GM18505 (cell line): ENCODE data around the gene ADAM19.

Source experiments
- ATAC-seq: cut with Tn5 transposase; IDR thresholded peaks from one replicate; pipeline ENCODE4 v1.9.1; 2021; ENCODE audit not compliant: unreplicated experiment
- POLR2A ChIP-seq: IDR thresholded peaks from 4 replicates; pipeline ENCODE4 v1.6.1; 2011; ENCODE audit warnings: borderline replicate concordance; ENCODE audit not compliant: insufficient read depth, insufficient read length; ENCODE audit errors: extremely low read depth

ADAM19 gene

GRCh38 chr5:157520911-157521703 is 54.5 kb downstream of the ADAM19 start:
- no peak for ATAC-seq
- no peak for TF ChIP-seq POLR2A

- peak; percentile 45 for ATAC-seq
- no peak for TF ChIP-seq POLR2A
Measured at GRCh38 chr5:157519579-157520253, 55.9 kb downstream of the ADAM19 start.

GRCh38 chr5:157518963-157519362 is 56.6 kb downstream of the ADAM19 start:
- TF ChIP-seq POLR2A, result no peak
- peak; percentile 73 for ATAC-seq

- TF ChIP-seq POLR2A, result no peak
- ATAC-seq, result no peak
Measured at GRCh38 chr5:157516626-157517325, 58.8 kb downstream of the ADAM19 start.

- ATAC-seq, result no peak
- TF ChIP-seq POLR2A, result no peak
Measured at GRCh38 chr5:157516006-157516405, 59.6 kb downstream of the ADAM19 start.

GRCh38 chr5:157514974-157515373 is 60.6 kb downstream of the ADAM19 start:
- no peak for TF ChIP-seq POLR2A
- no peak for ATAC-seq

GRCh38 chr5:157513182-157513581 is 62.4 kb downstream of the ADAM19 start:
- no peak for TF ChIP-seq POLR2A
- no peak for ATAC-seq

- no peak for TF ChIP-seq POLR2A
- ATAC-seq, result no peak
Measured at GRCh38 chr5:157511651-157512644, 63.6 kb downstream of the ADAM19 start.

DNA sequence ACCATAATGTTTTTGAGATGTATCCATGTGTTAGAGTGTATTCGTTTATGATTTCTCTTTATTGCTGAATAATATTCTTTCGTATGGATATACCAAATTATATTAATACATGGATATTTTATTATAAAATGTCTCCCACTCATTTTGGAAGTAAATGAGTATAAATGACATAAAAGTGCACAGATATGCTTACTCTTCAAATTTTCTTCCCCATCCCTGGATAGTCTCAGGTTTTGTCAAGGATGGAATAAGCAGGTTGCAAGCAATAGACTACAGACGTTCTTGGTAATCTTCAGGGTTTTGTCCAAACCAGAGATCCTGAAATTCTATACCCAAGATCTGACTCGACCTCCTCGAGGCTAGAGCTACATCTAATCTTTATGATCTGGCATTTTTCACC is 64.9 kb downstream of the ADAM19 start:
- no peak for ATAC-seq
- TF ChIP-seq POLR2A, result no peak

DNA sequence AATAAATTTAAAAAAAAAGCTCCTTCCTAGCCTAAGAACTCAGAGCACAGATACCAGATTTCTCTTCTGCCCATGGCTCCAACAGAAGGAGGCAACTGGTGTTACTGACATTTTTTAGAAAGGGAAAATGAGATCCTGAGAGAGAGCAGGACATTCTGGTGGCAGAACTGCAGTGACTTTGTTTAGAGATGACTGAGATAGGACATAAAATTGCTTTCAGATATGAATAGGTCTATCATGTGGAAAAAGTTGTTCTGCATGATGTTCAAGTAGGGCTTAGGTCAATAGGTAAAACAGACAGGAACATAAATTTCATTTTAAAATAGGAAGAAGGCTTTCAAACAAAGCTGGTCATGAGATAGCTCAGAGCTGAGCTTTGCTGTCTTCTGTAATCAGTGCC is 66.0 kb downstream of the ADAM19 start:
- TF ChIP-seq POLR2A, result no peak
- ATAC-seq, result no peak

DNA sequence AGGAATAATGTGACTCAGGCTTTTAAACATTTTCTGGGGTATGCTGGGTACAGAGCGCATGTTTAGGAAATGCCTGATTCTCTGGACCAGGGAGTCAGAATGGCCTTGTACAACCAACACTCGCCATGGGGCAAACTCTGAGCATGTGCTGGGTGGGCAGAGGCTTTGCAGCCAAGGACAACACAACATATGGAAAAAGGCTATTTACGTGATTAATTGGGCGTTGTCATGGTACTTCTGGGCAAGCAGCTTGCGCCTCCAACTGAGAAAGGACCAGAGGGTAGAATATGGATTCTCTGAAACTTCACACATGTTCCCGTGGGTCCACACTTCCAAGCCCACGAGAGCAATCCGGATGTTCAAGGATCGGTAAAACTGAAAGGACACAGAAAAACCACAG is 66.5 kb downstream of the ADAM19 start:
- no peak for TF ChIP-seq POLR2A
- no peak for ATAC-seq

GRCh38 chr5:157506981-157507780 is 68.4 kb downstream of the ADAM19 start:
- TF ChIP-seq POLR2A, result no peak

DNA sequence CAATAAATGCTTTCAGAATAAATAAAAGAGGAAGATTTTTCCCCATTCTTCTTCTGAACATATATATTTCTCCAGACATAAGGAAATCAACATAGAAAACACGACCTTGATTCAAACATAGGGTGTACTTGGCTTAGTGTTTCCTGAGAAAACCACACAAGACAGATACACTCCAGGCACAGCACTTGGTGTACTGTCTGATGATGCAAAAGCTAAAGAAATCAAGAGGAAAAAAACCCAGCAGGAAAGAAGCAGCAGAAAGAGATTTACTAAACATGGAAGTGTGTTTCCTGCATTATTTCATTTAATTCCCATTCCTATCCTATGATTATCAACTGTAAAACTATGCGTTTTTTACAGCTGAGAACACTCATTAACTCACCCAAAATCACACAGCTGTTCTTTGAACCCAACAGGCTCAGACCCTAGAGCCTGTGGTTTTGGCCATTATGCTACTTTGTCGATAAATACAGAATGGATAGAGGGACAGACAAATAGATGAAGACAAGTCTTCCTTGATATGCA is 69.4 kb downstream of the ADAM19 start:
- ATAC-seq, result no peak
- TF ChIP-seq POLR2A, result no peak

More at GRCh38 chr5:157506981-157507780, 68.4 kb downstream of the ADAM19 start:
- no peak for ATAC-seq
